ENCODE measurements around the gene DGKZ.

Gene DGKZ

DNA sequence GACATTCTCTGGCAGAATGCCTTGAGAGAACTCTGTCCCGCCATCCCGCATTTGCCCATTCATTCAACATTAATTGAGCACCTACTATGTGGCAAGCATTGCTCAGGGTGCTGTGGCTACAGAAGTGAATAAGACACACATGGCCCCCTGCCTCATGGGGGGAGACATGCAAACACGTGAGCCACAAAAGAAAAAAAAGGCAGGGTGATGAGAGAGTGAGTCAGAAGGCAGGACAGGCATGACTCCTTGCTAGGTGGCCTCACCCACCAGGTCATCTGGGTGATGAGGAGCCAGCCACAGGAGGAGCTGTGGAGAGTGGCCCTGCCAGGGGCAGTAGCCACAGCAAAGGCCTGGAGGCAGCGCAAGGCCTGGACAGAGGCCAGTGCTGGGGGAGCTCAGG, 39.4 kb downstream of the DGKZ start:
- H3K27ac ChIP-seq (replicated peaks; ENCODE audit: low read length) = no peak overlapping the region
- H3K18ac ChIP-seq (ENCODE audit: low read length) = no peak overlapping the region
- WGBS, 2 donors (ENCODE audit: extremely low coverage in 2 of 2, insufficient read length in 2 of 2, insufficient replicate concordance in 1 of 2) = no CpG with 5 or more reads among the region's 4 CpGs
- H3K36me3 ChIP-seq (replicated peaks in 1 of 2; ENCODE audit: control insufficient read depth in 2 of 2, insufficient read depth in 2 of 2, low read length in 2 of 2) = peaks cover 5 to 22% of the 10 kb centered on the region in 2 donors
- H3K79me1 ChIP-seq (ENCODE audit: low read depth, low read length) = peaks cover 5% of the 10 kb centered on the region
- H3K4me2 ChIP-seq (ENCODE audit: insufficient read depth, low read length, poor library complexity, severe bottlenecking) = no peak overlapping the region
- no peak overlapping the region for H3K9ac ChIP-seq (ENCODE audit: low read depth, low read length, poor library complexity)
- no peak for DNase-seq (ENCODE audit: low spot score)
- H2BK12ac ChIP-seq (ENCODE audit: low read length) = no peak overlapping the region
- H2AFZ ChIP-seq (ENCODE audit: low read length) = no peak overlapping the region
- H2AK5ac ChIP-seq (ENCODE audit: low read depth, low read length) = no peak overlapping the region
- peaks cover 19 to 50% (median 43%) of the 10 kb centered on the region in 3 experiments for H3K27me3 ChIP-seq (ENCODE audit: control insufficient read depth in 3 of 3, insufficient read depth in 3 of 3, low read depth in 1 of 3, low read length in 3 of 3)
- H4K91ac ChIP-seq (ENCODE audit: low read depth, low read length, poor library complexity) = no peak overlapping the region
- no peak overlapping the region for H2BK15ac ChIP-seq (ENCODE audit: low read length)
- H2BK5ac ChIP-seq (ENCODE audit: low read length) = no peak overlapping the region
- peaks cover 22 to 39% of the 10 kb centered on the region in 2 donors for H3K4me1 ChIP-seq (ENCODE audit: control insufficient read depth in 2 of 2, insufficient read depth in 1 of 2, low read depth in 1 of 2, low read length in 2 of 2)
- no peak overlapping the region for H3K14ac ChIP-seq (ENCODE audit: low read length)
- H4K8ac ChIP-seq (ENCODE audit: low read depth, low read length) = no peak overlapping the region
- no peak overlapping the region for H3K4me3 ChIP-seq (ENCODE audit: low read length in 2 of 2)
- peaks cover 0 to 3% of the 10 kb centered on the region in 2 donors for H3K9me3 ChIP-seq (replicated peaks in 1 of 2; ENCODE audit: control insufficient read depth in 2 of 2, insufficient read depth in 1 of 2, low read depth in 1 of 2, low read length in 2 of 2)
- H3K23ac ChIP-seq (ENCODE audit: low read depth, low read length, poor library complexity) = no peak overlapping the region
- no peak overlapping the region for H3K4ac ChIP-seq (ENCODE audit: low read length)
- H2BK120ac ChIP-seq (ENCODE audit: low read depth, low read length) = no peak overlapping the region

DNA sequence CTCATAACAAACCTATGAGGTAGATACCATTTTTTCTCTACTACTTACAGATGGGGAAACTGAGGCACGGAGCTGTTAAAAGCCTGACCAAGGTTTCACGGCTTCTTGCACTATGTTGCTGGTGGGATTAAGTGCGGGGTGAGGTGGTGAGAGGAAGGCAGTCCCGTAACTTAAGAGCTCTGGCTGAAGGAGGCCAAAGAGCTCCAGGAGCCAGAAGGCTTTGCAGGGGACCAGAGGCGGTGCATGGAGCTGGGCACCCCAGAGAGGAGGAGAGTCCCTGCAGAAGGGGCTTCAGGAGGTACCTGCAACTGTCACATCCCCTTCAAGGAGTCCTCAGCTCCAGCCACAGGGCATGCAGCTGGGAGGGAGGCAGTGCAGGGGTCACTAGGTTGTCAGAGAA, 40.2 kb downstream of the DGKZ start:
- H4K91ac ChIP-seq (ENCODE audit: low read depth, low read length, poor library complexity) = no peak overlapping the region
- peak overlapping the region; percentile 3 for H3K4me2 ChIP-seq (ENCODE audit: insufficient read depth, low read length, poor library complexity, severe bottlenecking)
- peaks cover 22 to 39% of the 10 kb centered on the region in 2 donors for H3K4me1 ChIP-seq (ENCODE audit: control insufficient read depth in 2 of 2, insufficient read depth in 1 of 2, low read depth in 1 of 2, low read length in 2 of 2)
- peaks cover 5 to 21% of the 10 kb centered on the region in 2 donors for H3K36me3 ChIP-seq (replicated peaks in 1 of 2; ENCODE audit: control insufficient read depth in 2 of 2, insufficient read depth in 2 of 2, low read length in 2 of 2)
- peaks cover under 1% of the 10 kb centered on the region for H3K79me1 ChIP-seq (ENCODE audit: low read depth, low read length)
- H2BK15ac ChIP-seq (ENCODE audit: low read length) = no peak overlapping the region
- H3K9me3 ChIP-seq (replicated peaks in 1 of 2; ENCODE audit: control insufficient read depth in 2 of 2, insufficient read depth in 1 of 2, low read depth in 1 of 2, low read length in 2 of 2) = peaks cover 0 to 3% of the 10 kb centered on the region in 2 donors
- H3K4me3 ChIP-seq (ENCODE audit: low read length in 2 of 2) = no peak overlapping the region
- H3K14ac ChIP-seq (ENCODE audit: low read length) = no peak overlapping the region
- no peak overlapping the region for H3K18ac ChIP-seq (ENCODE audit: low read length)
- H2BK12ac ChIP-seq (ENCODE audit: low read length) = no peak overlapping the region
- peaks cover 19 to 50% (median 49%) of the 10 kb centered on the region in 3 experiments for H3K27me3 ChIP-seq (ENCODE audit: control insufficient read depth in 3 of 3, insufficient read depth in 3 of 3, low read depth in 1 of 3, low read length in 3 of 3)
- H3K9ac ChIP-seq (ENCODE audit: low read depth, low read length, poor library complexity) = peak overlapping the region; percentile 55
- no peak overlapping the region for H3K27ac ChIP-seq (replicated peaks; ENCODE audit: low read length)
- whole genome bisulfite sequencing, 2 donors (ENCODE audit: extremely low coverage in 2 of 2, insufficient read length in 2 of 2, insufficient replicate concordance in 1 of 2) = no CpG with 5 or more reads among the region's 5 CpGs
- peak overlapping the region; percentile 88 for H2BK5ac ChIP-seq (ENCODE audit: low read length)
- H2AK5ac ChIP-seq (ENCODE audit: low read depth, low read length) = no peak overlapping the region
- no peak for DNase-seq (ENCODE audit: low spot score)
- H3K4ac ChIP-seq (ENCODE audit: low read length) = no peak overlapping the region
- H4K8ac ChIP-seq (ENCODE audit: low read depth, low read length) = no peak overlapping the region
- peak overlapping the region; percentile 81 for H2AFZ ChIP-seq (ENCODE audit: low read length)
- no peak overlapping the region for H2BK120ac ChIP-seq (ENCODE audit: low read depth, low read length)
- H3K23ac ChIP-seq (ENCODE audit: low read depth, low read length, poor library complexity) = no peak overlapping the region

DNA sequence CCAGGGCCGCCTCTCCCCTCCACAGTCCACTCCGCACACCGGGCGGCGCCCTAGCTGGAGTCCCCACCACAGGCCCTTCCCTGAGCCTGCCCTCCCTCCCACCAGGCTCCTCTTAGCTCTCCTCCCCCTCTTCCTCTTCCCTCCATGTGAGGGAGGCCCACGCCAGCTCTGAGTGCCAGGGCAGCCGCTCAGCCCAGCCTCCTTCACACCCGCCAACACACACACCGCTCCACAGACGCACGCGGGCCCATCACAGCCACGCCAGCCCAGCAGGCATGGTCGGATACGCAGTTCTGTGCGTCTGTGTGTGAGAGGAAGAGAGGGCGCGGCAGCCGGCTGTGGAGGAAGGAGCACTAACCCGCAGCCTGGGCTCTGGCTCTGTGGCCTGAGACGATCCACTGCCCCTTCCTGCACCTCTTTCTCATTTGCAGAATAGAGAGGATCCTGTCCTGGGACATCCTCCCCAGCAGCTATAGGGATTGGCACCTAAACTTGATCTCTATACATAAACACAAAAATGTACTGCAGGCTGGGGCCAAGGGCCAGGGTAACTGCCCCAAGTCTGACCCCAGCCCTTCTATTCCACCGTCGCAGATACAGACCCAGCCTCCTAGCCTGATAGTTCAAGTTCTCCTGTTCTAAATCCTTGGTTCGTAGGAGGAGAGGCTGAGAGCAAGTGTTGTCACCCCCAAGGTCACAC, 40.8 kb downstream of the DGKZ start:
- peak overlapping the region; percentile 17 for H2BK12ac ChIP-seq (ENCODE audit: low read length)
- H3K4me2 ChIP-seq (ENCODE audit: insufficient read depth, low read length, poor library complexity, severe bottlenecking) = peak overlapping the region; percentile 3
- H3K23ac ChIP-seq (ENCODE audit: low read depth, low read length, poor library complexity) = no peak overlapping the region
- H2AK5ac ChIP-seq (ENCODE audit: low read depth, low read length) = peak overlapping the region; percentile 86
- peak overlapping the region; percentile 88 for H2BK5ac ChIP-seq (ENCODE audit: low read length)
- peak overlapping the region; percentile 95 for H3K14ac ChIP-seq (ENCODE audit: low read length)
- peaks cover 19 to 54% (median 50%) of the 10 kb centered on the region in 3 experiments for H3K27me3 ChIP-seq (ENCODE audit: control insufficient read depth in 3 of 3, insufficient read depth in 3 of 3, low read depth in 1 of 3, low read length in 3 of 3)
- H3K9ac ChIP-seq (ENCODE audit: low read depth, low read length, poor library complexity) = peak overlapping the region; percentile 67
- no peak overlapping the region for H3K4me3 ChIP-seq (ENCODE audit: low read length in 2 of 2)
- H3K4ac ChIP-seq (ENCODE audit: low read length) = no peak overlapping the region
- H2AFZ ChIP-seq (ENCODE audit: low read length) = peak overlapping the region; percentile 81
- no peak overlapping the region for H4K8ac ChIP-seq (ENCODE audit: low read depth, low read length)
- peaks cover 0 to 3% of the 10 kb centered on the region in 2 donors for H3K9me3 ChIP-seq (replicated peaks in 1 of 2; ENCODE audit: control insufficient read depth in 2 of 2, insufficient read depth in 1 of 2, low read depth in 1 of 2, low read length in 2 of 2)
- no CpG with 5 or more reads among the region's 24 CpGs for WGBS, 2 donors (ENCODE audit: extremely low coverage in 2 of 2, insufficient read length in 2 of 2, insufficient replicate concordance in 1 of 2)
- no peak overlapping the region for H3K27ac ChIP-seq (replicated peaks; ENCODE audit: low read length)
- no peak for DNase-seq (ENCODE audit: low spot score)
- H3K79me1 ChIP-seq (ENCODE audit: low read depth, low read length) = no peaks in the 10 kb centered on the region
- peak overlapping the region; percentile 83 for H3K18ac ChIP-seq (ENCODE audit: low read length)
- peaks cover 17 to 36% of the 10 kb centered on the region in 2 donors for H3K4me1 ChIP-seq (ENCODE audit: control insufficient read depth in 2 of 2, insufficient read depth in 1 of 2, low read depth in 1 of 2, low read length in 2 of 2)
- H4K91ac ChIP-seq (ENCODE audit: low read depth, low read length, poor library complexity) = no peak overlapping the region
- H2BK120ac ChIP-seq (ENCODE audit: low read depth, low read length) = no peak overlapping the region
- peak overlapping the region; percentile 30 for H2BK15ac ChIP-seq (ENCODE audit: low read length)
- H3K36me3 ChIP-seq (replicated peaks in 1 of 2; ENCODE audit: control insufficient read depth in 2 of 2, insufficient read depth in 2 of 2, low read length in 2 of 2) = peaks cover 5 to 15% of the 10 kb centered on the region in 2 donors

DNA sequence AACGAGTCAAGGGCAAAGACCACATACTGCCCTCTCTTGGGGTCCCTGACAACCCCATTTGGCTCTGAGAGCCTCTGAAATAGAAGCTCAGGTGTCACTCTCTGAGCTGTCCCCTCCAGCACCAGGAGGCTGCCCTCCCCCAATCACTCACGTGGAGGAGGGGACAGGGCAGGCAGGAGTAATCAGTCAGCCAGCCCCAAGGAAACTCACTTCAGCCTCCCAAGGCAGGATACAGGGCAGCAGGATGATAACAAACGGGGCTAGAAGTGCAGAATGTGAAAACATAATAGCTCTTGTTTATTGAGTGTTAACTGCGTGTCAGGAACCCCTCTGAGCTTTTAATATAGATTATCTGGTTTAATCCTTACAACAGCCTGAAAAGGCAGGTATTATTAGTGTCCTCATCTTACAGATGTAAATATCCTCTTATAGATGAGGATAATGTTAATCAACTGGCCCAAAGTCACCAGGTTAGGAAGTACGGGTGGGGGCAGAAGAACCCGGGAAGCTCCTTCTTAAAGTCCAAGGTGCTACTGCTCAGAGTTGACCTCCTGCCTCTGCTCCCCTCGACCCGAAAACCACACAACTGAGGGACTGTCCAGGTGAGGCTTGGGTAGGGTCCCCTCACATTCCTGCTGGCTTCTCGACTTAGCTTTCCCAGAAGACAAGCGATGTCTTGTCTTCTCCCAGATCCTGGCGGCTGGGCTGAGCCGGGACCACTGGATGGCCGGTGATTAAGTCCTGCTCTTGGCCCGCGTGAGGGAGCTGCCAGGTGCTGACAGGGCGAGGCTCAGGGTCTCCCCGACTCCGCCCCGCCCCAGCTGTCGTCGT, 41.6 kb downstream of the DGKZ start:
- H3K18ac ChIP-seq (ENCODE audit: low read length) = peak overlapping the region; percentile 78
- H3K4me2 ChIP-seq (ENCODE audit: insufficient read depth, low read length, poor library complexity, severe bottlenecking) = peak overlapping the region; percentile 96
- H2BK12ac ChIP-seq (ENCODE audit: low read length) = no peak overlapping the region
- no peak overlapping the region for H2AK5ac ChIP-seq (ENCODE audit: low read depth, low read length)
- WGBS, 2 donors (ENCODE audit: extremely low coverage in 2 of 2, insufficient read length in 2 of 2, insufficient replicate concordance in 1 of 2) = no CpG with 5 or more reads among the region's 21 CpGs
- peaks cover 15 to 32% of the 10 kb centered on the region in 2 donors for H3K4me1 ChIP-seq (ENCODE audit: control insufficient read depth in 2 of 2, insufficient read depth in 1 of 2, low read depth in 1 of 2, low read length in 2 of 2)
- peaks cover 19 to 59% (median 50%) of the 10 kb centered on the region in 3 experiments for H3K27me3 ChIP-seq (ENCODE audit: control insufficient read depth in 3 of 3, insufficient read depth in 3 of 3, low read depth in 1 of 3, low read length in 3 of 3)
- H3K4ac ChIP-seq (ENCODE audit: low read length) = no peak overlapping the region
- no peak overlapping the region for H4K8ac ChIP-seq (ENCODE audit: low read depth, low read length)
- no peak overlapping the region for H2BK120ac ChIP-seq (ENCODE audit: low read depth, low read length)
- no peak overlapping the region for H3K27ac ChIP-seq (replicated peaks; ENCODE audit: low read length)
- H4K91ac ChIP-seq (ENCODE audit: low read depth, low read length, poor library complexity) = no peak overlapping the region
- H3K36me3 ChIP-seq (replicated peaks in 1 of 2; ENCODE audit: control insufficient read depth in 2 of 2, insufficient read depth in 2 of 2, low read length in 2 of 2) = peaks cover 2 to 8% of the 10 kb centered on the region in 2 donors
- no peak overlapping the region for H3K9ac ChIP-seq (ENCODE audit: low read depth, low read length, poor library complexity)
- H3K23ac ChIP-seq (ENCODE audit: low read depth, low read length, poor library complexity) = no peak overlapping the region
- H3K4me3 ChIP-seq (ENCODE audit: low read length in 2 of 2) = peak overlapping the region in 1 of 2 donors; percentile 41
- peaks cover 0 to 3% of the 10 kb centered on the region in 2 donors for H3K9me3 ChIP-seq (replicated peaks in 1 of 2; ENCODE audit: control insufficient read depth in 2 of 2, insufficient read depth in 1 of 2, low read depth in 1 of 2, low read length in 2 of 2)
- H3K14ac ChIP-seq (ENCODE audit: low read length) = no peak overlapping the region
- H3K79me1 ChIP-seq (ENCODE audit: low read depth, low read length) = no peaks in the 10 kb centered on the region
- no peak for DNase-seq (ENCODE audit: low spot score)
- peak overlapping the region; percentile 92 for H2AFZ ChIP-seq (ENCODE audit: low read length)
- H2BK15ac ChIP-seq (ENCODE audit: low read length) = no peak overlapping the region
- no peak overlapping the region for H2BK5ac ChIP-seq (ENCODE audit: low read length)

Data from neuronal stem cell (in vitro differentiated cells).